Measurements from ENCODE around the gene CREB3.

- TF ChIP-seq POLR2A (IDR thresholded peaks at IDR 0.05) (no peak), CTCF (IDR thresholded peaks at IDR 0.05) (no peak)
Measured at GRCh38 chr9:35783418-35783817, 51.0 kb downstream of the CREB3 start.

Measured in adrenal gland (tissue), 5 donors.